DOHH2 (cell line): ENCODE data around the gene PPIA.
A peak's percentile ranks its signal among the peaks of the same experiment; 100 is the strongest.
"Not testable (repeated sequence)": the region's sequence is repeated elsewhere in the genome, so short reads cannot be mapped to it uniquely, and the experiment has no call there.

ENCODE experiments used
- H3F3A ChIP-seq: fragments of 200-600 bp; sonication (generic), shearing (Covaris generic); 2 replicates; pipeline ENCODE4 v1.6.0; 2016; ENCODE audit warnings: antibody characterized with exemption, mild to moderate bottlenecking; ENCODE audit not compliant: control insufficient read depth, insufficient read depth
- H3K27ac ChIP-seq: fragments of 200-600 bp; sonication (generic); 2 replicates; pipeline ENCODE4 v1.5.1; 2014; ENCODE audit warnings: low read depth, mild to moderate bottlenecking, low read length, moderate library complexity
- H3K27me3 ChIP-seq: fragments of 200-600 bp; sonication (generic); 2 replicates; pipeline ENCODE4 v1.6.1; 2014; ENCODE audit warnings: mild to moderate bottlenecking, low read length, mixed read lengths; ENCODE audit not compliant: control insufficient read depth
- H3K36me3 ChIP-seq: fragments of 200-600 bp; sonication (generic); 2 replicates; pipeline ENCODE4 v1.6.1; 2014; ENCODE audit warnings: mild to moderate bottlenecking, low read length, moderate library complexity, mixed read lengths; ENCODE audit not compliant: control insufficient read depth
- H3K4me1 ChIP-seq: fragments of 200-600 bp; sonication (generic); 2 replicates; pipeline ENCODE4 v1.6.1; 2014; ENCODE audit warnings: mild to moderate bottlenecking, low read length, mixed read lengths; ENCODE audit not compliant: control insufficient read depth
- H3K4me2 ChIP-seq: fragments of 200-600 bp; sonication (generic); 2 replicates; pipeline ENCODE4 v1.6.0; 2014; ENCODE audit warnings: mild to moderate bottlenecking, low read length, moderate library complexity
- H3K4me3 ChIP-seq: fragments of 200-600 bp; sonication (generic); 2 replicates; pipeline ENCODE4 v1.5.1; 2014; ENCODE audit warnings: mild to moderate bottlenecking, low read length, mixed read lengths
- H3K79me2 ChIP-seq: fragments of 200-600 bp; sonication (generic); 2 replicates; pipeline ENCODE4 v1.6.1; 2014; ENCODE audit warnings: mild to moderate bottlenecking, low read length, mixed read lengths; ENCODE audit not compliant: control insufficient read depth
- H3K9me2 ChIP-seq: fragments of 200-600 bp; sonication (generic); replicated peaks from 2 replicates; pipeline ENCODE4 v1.6.1; 2014; ENCODE audit warnings: mild to moderate bottlenecking, low read length, mixed read lengths; ENCODE audit not compliant: control insufficient read depth
- H3K9me3 ChIP-seq: fragments of 200-600 bp; sonication (generic); 2 replicates; pipeline ENCODE4 v1.6.1; 2014; ENCODE audit warnings: antibody characterized with exemption, low read length, mixed read lengths; ENCODE audit not compliant: control insufficient read depth, insufficient read depth
- H4K20me1 ChIP-seq: fragments of 200-600 bp; sonication (generic); 2 replicates; pipeline ENCODE4 v1.6.0; 2014; ENCODE audit warnings: low read depth, mild to moderate bottlenecking, antibody characterized with exemption, low read length, moderate library complexity; ENCODE audit not compliant: control insufficient read depth, insufficient read depth
- EZH2phosphoT487 ChIP-seq: fragments of 200-600 bp; sonication (generic); IDR thresholded peaks from 2 replicates; pipeline ENCODE4 v1.6.1; 2017; ENCODE audit warnings: borderline replicate concordance, mild to moderate bottlenecking, antibody characterized with exemption, low read length, moderate library complexity, mixed read lengths
- TF ChIP-seq, protein P1 (sequence below): fragments of 200-600 bp; sonication (generic); IDR thresholded peaks from one replicate; pipeline ENCODE4 v1.5.1; 2014; ENCODE audit warnings: antibody characterized with exemption, mild to moderate bottlenecking, low read depth, low read length; ENCODE audit not compliant: poor library complexity, severe bottlenecking

Gene PPIA

DNA sequence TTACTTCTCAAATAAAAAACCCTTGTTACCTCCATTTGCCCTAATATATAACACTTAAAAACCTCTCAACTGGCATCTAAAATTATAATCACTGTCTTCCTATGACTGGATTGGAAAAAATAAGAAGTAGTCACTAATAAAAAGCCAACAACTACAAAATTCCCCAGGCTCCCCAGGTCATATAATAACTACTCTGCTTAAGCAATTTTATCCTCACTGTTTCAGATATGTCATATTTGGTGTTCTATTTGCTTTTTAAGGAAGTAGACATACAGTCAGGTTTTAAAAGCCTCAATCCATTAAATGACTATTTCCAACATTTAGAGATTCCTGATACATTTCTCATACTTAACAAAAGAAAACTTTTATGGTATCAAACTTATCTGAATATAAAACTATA is 49.0 kb downstream of the PPIA start:
- Histone ChIP-seq H3K4me3 (peak overlapping the region; percentile 76), H3K36me3 (peaks cover 74% of the 10 kb centered on the region), H3K79me2 (peaks cover 88% of the 10 kb centered on the region), H4K20me1 (peaks cover 35% of the 10 kb centered on the region), H3K27ac (peak overlapping the region; percentile 85; the same call in 1 of the 2 replicates), H3K9me2 (no peaks in the 10 kb centered on the region), H3F3A (peaks cover 21% of the 10 kb centered on the region), H3K4me2 (peak overlapping the region; percentile 89), H3K27me3 (no peaks in the 10 kb centered on the region), H3K4me1 (peaks cover 36% of the 10 kb centered on the region), H3K9me3 (no peaks in the 10 kb centered on the region)
- TF ChIP-seq, protein P1, sequence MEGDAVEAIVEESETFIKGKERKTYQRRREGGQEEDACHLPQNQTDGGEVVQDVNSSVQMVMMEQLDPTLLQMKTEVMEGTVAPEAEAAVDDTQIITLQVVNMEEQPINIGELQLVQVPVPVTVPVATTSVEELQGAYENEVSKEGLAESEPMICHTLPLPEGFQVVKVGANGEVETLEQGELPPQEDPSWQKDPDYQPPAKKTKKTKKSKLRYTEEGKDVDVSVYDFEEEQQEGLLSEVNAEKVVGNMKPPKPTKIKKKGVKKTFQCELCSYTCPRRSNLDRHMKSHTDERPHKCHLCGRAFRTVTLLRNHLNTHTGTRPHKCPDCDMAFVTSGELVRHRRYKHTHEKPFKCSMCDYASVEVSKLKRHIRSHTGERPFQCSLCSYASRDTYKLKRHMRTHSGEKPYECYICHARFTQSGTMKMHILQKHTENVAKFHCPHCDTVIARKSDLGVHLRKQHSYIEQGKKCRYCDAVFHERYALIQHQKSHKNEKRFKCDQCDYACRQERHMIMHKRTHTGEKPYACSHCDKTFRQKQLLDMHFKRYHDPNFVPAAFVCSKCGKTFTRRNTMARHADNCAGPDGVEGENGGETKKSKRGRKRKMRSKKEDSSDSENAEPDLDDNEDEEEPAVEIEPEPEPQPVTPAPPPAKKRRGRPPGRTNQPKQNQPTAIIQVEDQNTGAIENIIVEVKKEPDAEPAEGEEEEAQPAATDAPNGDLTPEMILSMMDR, result no peak
- no peak for TF ChIP-seq EZH2phosphoT487

DNA sequence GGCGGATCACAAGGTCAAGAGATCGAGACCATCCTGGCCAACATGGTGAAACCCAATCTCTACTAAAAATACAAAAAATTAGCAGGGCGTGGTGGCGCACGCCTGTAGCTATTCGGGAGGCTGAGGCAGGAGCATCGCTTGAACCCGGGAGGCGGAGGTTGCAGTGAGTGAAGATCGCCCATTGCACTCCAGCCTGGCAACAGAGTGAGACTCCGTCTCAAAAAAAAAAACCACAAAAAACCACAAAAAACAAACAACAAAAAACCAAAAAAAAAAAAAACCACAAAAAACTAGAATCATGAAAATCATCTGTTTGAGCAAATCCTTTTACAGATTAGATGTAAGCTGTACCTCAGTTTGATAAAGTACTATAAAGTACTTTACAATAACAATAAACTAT is 49.9 kb downstream of the PPIA start:
- peaks cover 78% of the 10 kb centered on the region for H3K79me2 ChIP-seq
- H3K4me1 ChIP-seq, result peaks cover 37% of the 10 kb centered on the region
- H3K4me3 ChIP-seq, result peak overlapping the region; percentile 76
- not testable (repeated sequence) for H3K9me2 ChIP-seq, H3K27me3 ChIP-seq, H3K9me3 ChIP-seq
- H3F3A ChIP-seq, result peaks cover 21% of the 10 kb centered on the region
- H4K20me1 ChIP-seq, result peaks cover 35% of the 10 kb centered on the region
- peak overlapping the region; percentile 89 for H3K4me2 ChIP-seq
- H3K27ac ChIP-seq, result peak overlapping the region; percentile 85
- peaks cover 68% of the 10 kb centered on the region for H3K36me3 ChIP-seq

GRCh38 chr7:44846816-44847508 is 50.5 kb downstream of the PPIA start:
- Histone ChIP-seq H3K27ac (peak overlapping the region; percentile 85), H3K9me3 (no peaks in the 10 kb centered on the region), H4K20me1 (peaks cover 35% of the 10 kb centered on the region), H3K27me3 (no peaks in the 10 kb centered on the region), H3K4me1 (peaks cover 37% of the 10 kb centered on the region), H3K4me3 (peak overlapping the region; percentile 76), H3F3A (peaks cover 21% of the 10 kb centered on the region), H3K79me2 (peaks cover 73% of the 10 kb centered on the region), H3K4me2 (peak overlapping the region; percentile 89), H3K36me3 (peaks cover 62% of the 10 kb centered on the region), H3K9me2 (no peaks in the 10 kb centered on the region)
- TF ChIP-seq, protein P1, result no peak
- no peak for TF ChIP-seq EZH2phosphoT487

DNA sequence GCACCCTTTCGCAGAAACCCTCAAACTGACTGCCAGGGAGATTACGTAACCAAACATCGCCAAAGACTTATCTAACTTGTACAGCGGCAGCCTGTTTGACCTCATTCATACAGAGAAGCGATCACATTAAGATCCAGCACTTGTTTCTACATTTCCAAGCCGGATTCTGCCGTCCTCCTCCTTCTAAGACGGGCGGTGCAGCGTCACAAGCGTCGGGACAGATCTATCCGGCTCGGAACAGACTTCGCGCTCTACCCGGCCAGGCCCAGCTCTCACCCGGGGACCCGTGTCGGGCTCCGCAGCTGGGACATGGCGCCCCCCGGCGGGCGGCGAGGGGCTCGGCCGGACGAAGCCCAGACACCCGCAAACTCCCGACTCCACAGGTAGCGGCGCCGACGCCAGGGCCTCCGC is 51.0 kb downstream of the PPIA start:
- Histone ChIP-seq H3K9me2 (no peaks in the 10 kb centered on the region), H3K4me3 (peak overlapping the region; percentile 76), H3F3A (peaks cover 23% of the 10 kb centered on the region), H3K27ac (peak overlapping the region; percentile 85), H3K27me3 (no peaks in the 10 kb centered on the region), H3K9me3 (no peaks in the 10 kb centered on the region), H3K79me2 (peaks cover 67% of the 10 kb centered on the region), H3K4me1 (peaks cover 37% of the 10 kb centered on the region), H4K20me1 (peaks cover 33% of the 10 kb centered on the region), H3K36me3 (peaks cover 56% of the 10 kb centered on the region), H3K4me2 (peak overlapping the region; percentile 89)
- TF ChIP-seq, protein P1, result peak; percentile 97
- no peak for TF ChIP-seq EZH2phosphoT487
